Measurements from ENCODE around the gene GLUL. TPM values are rescaled to one million over a fixed set of nuclear protein-coding genes. Genes with fewer than 3 reads are reported as not detected.
"Not testable (repeated sequence)": the region's sequence is repeated elsewhere in the genome, so short reads cannot be mapped to it uniquely, and the experiment has no call there.

GLUL gene
- total RNA-seq, 2 experiments from 2014 or later = 140 to 146 TPM

- no peaks in the 10 kb centered on the region for H3K4me1 Mint-ChIP-seq
- ChIA-PET CTCF (interaction anchor here (1.1 kb wide), 1 partner anchor 47 kb away, joined by 3 read pairs; no protein-coding TSS in a partner anchor), POLR2A (no interaction called here)
- DNase-seq = no peak
- H3K36me3 Mint-ChIP-seq (ENCODE audit: low read depth) = no peaks in the 10 kb centered on the region
- no peak overlapping the region for H3K4me3 Mint-ChIP-seq
- no peaks in the 10 kb centered on the region for H3K27me3 Mint-ChIP-seq
- no peak overlapping the region for H3K27ac Mint-ChIP-seq
- no peaks in the 10 kb centered on the region for H3K9me3 Mint-ChIP-seq
Measured at GRCh38 chr1:182348961-182349747, 42.4 kb downstream of the GLUL start.

- no peak for DNase-seq
- no peaks in the 10 kb centered on the region for H3K4me1 Mint-ChIP-seq
- no peaks in the 10 kb centered on the region for H3K36me3 Mint-ChIP-seq (ENCODE audit: low read depth)
- POLR2A ChIA-PET = no interaction called here
- H3K27ac Mint-ChIP-seq = no peak overlapping the region
- no peak overlapping the region for H3K4me3 Mint-ChIP-seq
- H3K27me3 Mint-ChIP-seq = no peaks in the 10 kb centered on the region
- CTCF ChIA-PET = interaction anchor here (0.7 kb wide), 1 partner anchor 10 kb away, joined by 4 read pairs; no protein-coding TSS in a partner anchor
- no peaks in the 10 kb centered on the region for H3K9me3 Mint-ChIP-seq
Measured at GRCh38 chr1:182347019-182347418, 44.6 kb downstream of the GLUL start.

- DNase-seq = no peak
- Mint-ChIP-seq H3K4me3 (no peak overlapping the region), H3K36me3 (ENCODE audit: low read depth) (no peaks in the 10 kb centered on the region), H3K9me3 (no peaks in the 10 kb centered on the region), H3K27ac (no peak overlapping the region), H3K4me1 (no peaks in the 10 kb centered on the region), H3K27me3 (no peaks in the 10 kb centered on the region)
- CTCF ChIA-PET = interaction anchor here (0.7 kb wide), 1 partner anchor 1212 kb away, joined by 3 read pairs; no protein-coding TSS in a partner anchor
- POLR2A ChIA-PET = no interaction called here
Measured at GRCh38 chr1:182340233-182341058, 51.1 kb downstream of the GLUL start.

- Mint-ChIP-seq H3K9me3 (no peaks in the 10 kb centered on the region), H3K27ac (no peak overlapping the region), H3K4me3 (no peak overlapping the region), H3K4me1 (no peaks in the 10 kb centered on the region), H3K36me3 (ENCODE audit: low read depth) (no peaks in the 10 kb centered on the region), H3K27me3 (peaks cover 2% of the 10 kb centered on the region)
- DNase-seq = no peak
- CTCF ChIA-PET = interaction anchor here (1.0 kb wide), 1 partner anchor 18 kb away, joined by 4 read pairs; no protein-coding TSS in a partner anchor
- POLR2A ChIA-PET = no interaction called here
Measured at GRCh38 chr1:182339684-182340083, 51.9 kb downstream of the GLUL start.

GRCh38 chr1:182338806-182339370, 52.7 kb downstream of the GLUL start:
- Mint-ChIP-seq H3K36me3 (ENCODE audit: low read depth) (no peaks in the 10 kb centered on the region), H3K4me1 (no peaks in the 10 kb centered on the region), H3K9me3 (no peaks in the 10 kb centered on the region), H3K27ac (no peak overlapping the region), H3K4me3 (no peak overlapping the region), H3K27me3 (peaks cover 4% of the 10 kb centered on the region)
- POLR2A ChIA-PET = no interaction called here
- CTCF ChIA-PET = interaction anchor here (1.0 kb wide), 1 partner anchor 19 kb away, joined by 4 read pairs; no protein-coding TSS in a partner anchor
- DNase-seq = no peak

- H3K9me3 Mint-ChIP-seq = no peaks in the 10 kb centered on the region
- H3K36me3 Mint-ChIP-seq (ENCODE audit: low read depth) = no peaks in the 10 kb centered on the region
- ChIA-PET POLR2A (no interaction called here), CTCF (no interaction called here)
- DNase-seq = no peak
- no peaks in the 10 kb centered on the region for H3K4me1 Mint-ChIP-seq
- peaks cover 4% of the 10 kb centered on the region for H3K27me3 Mint-ChIP-seq
- no peak overlapping the region for H3K27ac Mint-ChIP-seq
- no peak overlapping the region for H3K4me3 Mint-ChIP-seq
Measured at GRCh38 chr1:182337736-182338571, 53.6 kb downstream of the GLUL start.

- no peak for DNase-seq
- H3K36me3 Mint-ChIP-seq (ENCODE audit: low read depth) = no peaks in the 10 kb centered on the region
- no peaks in the 10 kb centered on the region for H3K4me1 Mint-ChIP-seq
- no peak overlapping the region for H3K4me3 Mint-ChIP-seq
- ChIA-PET POLR2A (no interaction called here), CTCF (interaction anchor here (0.7 kb wide), 1 partner anchor 245 kb away, joined by 3 read pairs; no protein-coding TSS in a partner anchor)
- peaks cover 4% of the 10 kb centered on the region for H3K27me3 Mint-ChIP-seq
- no peaks in the 10 kb centered on the region for H3K9me3 Mint-ChIP-seq
- no peak overlapping the region for H3K27ac Mint-ChIP-seq
Measured at GRCh38 chr1:182335771-182336566, 55.6 kb downstream of the GLUL start.

- DNase-seq; H3K27ac Mint-ChIP-seq; POLR2A ChIA-PET; H3K9me3 Mint-ChIP-seq; H3K4me3 Mint-ChIP-seq; H3K27me3 Mint-ChIP-seq; H3K4me1 Mint-ChIP-seq; H3K36me3 Mint-ChIP-seq (ENCODE audit: low read depth): not testable (repeated sequence)
- CTCF ChIA-PET = interaction anchor here (0.6 kb wide), 1 partner anchor 84 kb away, joined by 3 read pairs; no protein-coding TSS in a partner anchor
Measured at GRCh38 chr1:182333071-182333571, 58.5 kb downstream of the GLUL start.

- Mint-ChIP-seq H3K36me3 (ENCODE audit: low read depth) (no peaks in the 10 kb centered on the region), H3K4me1 (no peaks in the 10 kb centered on the region), H3K27ac (no peak overlapping the region), H3K27me3 (peaks cover 4% of the 10 kb centered on the region), H3K9me3 (no peaks in the 10 kb centered on the region), H3K4me3 (no peak overlapping the region)
- POLR2A ChIA-PET = no interaction called here
- CTCF ChIA-PET = interaction anchor here (0.6 kb wide), 2 partner anchors 83 to 491 kb away, joined by 3 read pairs; no protein-coding TSS in a partner anchor
- no peak for DNase-seq
Measured at GRCh38 chr1:182332261-182333060, 59.1 kb downstream of the GLUL start.

Data from activated CD4-positive, alpha-beta T cell treated with anti-CD3 and anti-CD28 coated beads, Interleukin-2, amount 10 ng/mL, durations not matched to agents 7 days and 5 days (primary cell).